Heart left ventricle (tissue), 13 donors: ENCODE data around the gene PEX13.

Experiments used
- POLR2A ChIP-seq, 2 donors: fragments of 450-650 bp; IDR thresholded peaks; one replicate each; pipeline ENCODE4 v1.6.1; 2017; ENCODE audit warnings: antibody characterized with exemption in 2 of 2, mild to moderate bottlenecking in 2 of 2, moderate library complexity in 2 of 2
- TF ChIP-seq, protein P1 (sequence below), 12 donors: fragments of 200-600 bp; sonication (generic) in 4 of 12; IDR thresholded peaks; one replicate each; pipeline versions ENCODE4 v1.5.0 to v1.8.0; 2018 to 2022; ENCODE audit warnings: antibody characterized with exemption in 12 of 12, mild to moderate bottlenecking in 5 of 12
- donor health status: ischemic (EF 13 %, LVEDD 7.1; RV severe dilation, severe dysfunction).
- donor health status: DM: no; HTN: yes; CAD: no.
- donor health status: DM: no; HTN: no; CAD: no.
- donor health status: ischemic (EF 25% LVEDD 6.9; RV normal size, moderate dysfunction).
- donor health status: ischemic (EF 25% LVEDD 5.7; RV mildly dilated, moderate dysfunction).
- donor health status: ischemic (EF 35%, LVEDD 5.7; RV mildly dilated, moderate dysfunction).
- donor health status: nonischemic (EF 11% LVEDD 7.7; RV severe dilation, severe dysfunction).
- donor health status: DM: yes; HTN: yes; CAD: no.
- donor health status: PGD.
- donor health status: ischemic (EF 29% LVEDD 5.4; RV normal size, mild dysfunction).
- donor health status: nonischemic (EF 23%, LVEDD 6.1; RV moderate dilation, normal function).

DNA sequence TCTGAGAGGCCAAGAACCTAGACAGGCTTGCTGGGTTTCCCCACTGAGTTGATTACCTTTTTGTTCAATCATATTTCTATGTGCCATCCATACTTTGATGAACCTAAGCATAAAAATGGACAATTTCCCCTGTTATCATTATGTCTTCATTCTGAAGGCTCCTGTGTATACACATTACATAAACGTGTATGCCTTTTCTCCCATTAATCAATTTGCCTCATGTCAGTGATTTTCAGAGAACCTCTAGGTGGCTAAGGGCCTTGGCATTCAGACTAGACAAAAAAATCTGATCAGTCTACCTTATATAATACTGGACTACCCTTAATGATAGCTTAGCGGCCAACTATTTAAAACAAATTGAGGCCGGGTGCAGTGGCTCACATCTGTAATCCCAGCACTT, 4.1 kb upstream of the PEX13 start:
- no peak for TF ChIP-seq POLR2A (IDR thresholded peaks at IDR 0.05)
- TF ChIP-seq, protein P1, sequence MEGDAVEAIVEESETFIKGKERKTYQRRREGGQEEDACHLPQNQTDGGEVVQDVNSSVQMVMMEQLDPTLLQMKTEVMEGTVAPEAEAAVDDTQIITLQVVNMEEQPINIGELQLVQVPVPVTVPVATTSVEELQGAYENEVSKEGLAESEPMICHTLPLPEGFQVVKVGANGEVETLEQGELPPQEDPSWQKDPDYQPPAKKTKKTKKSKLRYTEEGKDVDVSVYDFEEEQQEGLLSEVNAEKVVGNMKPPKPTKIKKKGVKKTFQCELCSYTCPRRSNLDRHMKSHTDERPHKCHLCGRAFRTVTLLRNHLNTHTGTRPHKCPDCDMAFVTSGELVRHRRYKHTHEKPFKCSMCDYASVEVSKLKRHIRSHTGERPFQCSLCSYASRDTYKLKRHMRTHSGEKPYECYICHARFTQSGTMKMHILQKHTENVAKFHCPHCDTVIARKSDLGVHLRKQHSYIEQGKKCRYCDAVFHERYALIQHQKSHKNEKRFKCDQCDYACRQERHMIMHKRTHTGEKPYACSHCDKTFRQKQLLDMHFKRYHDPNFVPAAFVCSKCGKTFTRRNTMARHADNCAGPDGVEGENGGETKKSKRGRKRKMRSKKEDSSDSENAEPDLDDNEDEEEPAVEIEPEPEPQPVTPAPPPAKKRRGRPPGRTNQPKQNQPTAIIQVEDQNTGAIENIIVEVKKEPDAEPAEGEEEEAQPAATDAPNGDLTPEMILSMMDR (IDR thresholded peaks at IDR 0.05) = no peak
